DND-41 (cell line): ENCODE measurements around the gene NFIA.
A peak's percentile ranks its signal among the peaks of the same experiment; 100 is the strongest.

Source experiments
- ATAC-seq: fragments of 200-7000 bp; cut with Tn5 transposase; 3 replicates; pipeline ENCODE4 v1.9.1; 2021; ENCODE audit warnings: low read depth; ENCODE audit not compliant: insufficient read depth
- DNase-seq: peaks from one replicate; pipeline ENCODE4 v3.0.0-alpha.2; 2020
- H2AFZ ChIP-seq: 2 replicates; pipeline ENCODE4 v1.6.0; 2012; ENCODE audit warnings: low read depth, low read length
- H3K27ac ChIP-seq: 2 replicates; pipeline ENCODE4 v1.5.1; 2012; ENCODE audit warnings: low read length, inconsistent platforms
- H3K27me3 ChIP-seq: fragments of 200-600 bp; sonication (generic); 2 replicates; pipeline ENCODE4 v1.6.0; 2012; ENCODE audit warnings: low read length, mild to moderate bottlenecking, inconsistent platforms; ENCODE audit not compliant: insufficient read depth, poor library complexity
- H3K36me3 ChIP-seq: 2 replicates; pipeline ENCODE4 v1.5.1; 2012; ENCODE audit warnings: low read length, inconsistent platforms; ENCODE audit not compliant: insufficient read depth
- H3K4me1 ChIP-seq: 2 replicates; pipeline ENCODE4 v1.5.1; 2012; ENCODE audit warnings: mild to moderate bottlenecking, low read length; ENCODE audit not compliant: insufficient read depth
- H3K4me2 ChIP-seq: 2 replicates; pipeline ENCODE4 v1.6.0; 2012; ENCODE audit warnings: mild to moderate bottlenecking, moderate library complexity, low read length, inconsistent platforms; ENCODE audit not compliant: insufficient read depth
- H3K4me3 ChIP-seq, 2 experiments: fragments of 200-600 bp in 1 of 2; shearing (Covaris generic) in 1 of 2; 2 replicates each; pipeline ENCODE4 v1.5.1; 2012 to 2016; ENCODE audit warnings: inconsistent platforms in 2 of 2, low read length in 2 of 2, mild to moderate bottlenecking in 2 of 2, low read depth in 1 of 2, moderate library complexity in 1 of 2
- H3K79me2 ChIP-seq: 2 replicates; pipeline ENCODE4 v1.6.0; 2012; ENCODE audit warnings: low read length, inconsistent platforms; ENCODE audit not compliant: insufficient read depth
- H3K9ac ChIP-seq: 2 replicates; pipeline ENCODE4 v1.6.0; 2012; ENCODE audit warnings: low read depth, mild to moderate bottlenecking, inconsistent platforms, low read length, moderate library complexity
- H3K9me3 ChIP-seq: 2 replicates; pipeline ENCODE4 v1.5.1; 2012; ENCODE audit warnings: low read length, moderate library complexity, mild to moderate bottlenecking, inconsistent platforms; ENCODE audit not compliant: insufficient read depth, severe bottlenecking
- H4K20me1 ChIP-seq: 2 replicates; pipeline ENCODE4 v1.6.0; 2012; ENCODE audit warnings: low read length; ENCODE audit not compliant: insufficient read depth
- EZH2 ChIP-seq: IDR thresholded peaks from 3 replicates; pipeline ENCODE4 v1.6.1; 2012; ENCODE audit warnings: borderline replicate concordance, low read depth, mild to moderate bottlenecking, moderate library complexity, low read length, inconsistent platforms; ENCODE audit not compliant: severe bottlenecking
- TF ChIP-seq, protein P1 (sequence below): IDR thresholded peaks from 2 replicates; pipeline ENCODE4 v1.5.1; 2012; ENCODE audit warnings: borderline replicate concordance, low read length, moderate library complexity, mild to moderate bottlenecking; ENCODE audit not compliant: poor library complexity, severe bottlenecking; ENCODE audit errors: extremely low read depth

NFIA gene

DNA sequence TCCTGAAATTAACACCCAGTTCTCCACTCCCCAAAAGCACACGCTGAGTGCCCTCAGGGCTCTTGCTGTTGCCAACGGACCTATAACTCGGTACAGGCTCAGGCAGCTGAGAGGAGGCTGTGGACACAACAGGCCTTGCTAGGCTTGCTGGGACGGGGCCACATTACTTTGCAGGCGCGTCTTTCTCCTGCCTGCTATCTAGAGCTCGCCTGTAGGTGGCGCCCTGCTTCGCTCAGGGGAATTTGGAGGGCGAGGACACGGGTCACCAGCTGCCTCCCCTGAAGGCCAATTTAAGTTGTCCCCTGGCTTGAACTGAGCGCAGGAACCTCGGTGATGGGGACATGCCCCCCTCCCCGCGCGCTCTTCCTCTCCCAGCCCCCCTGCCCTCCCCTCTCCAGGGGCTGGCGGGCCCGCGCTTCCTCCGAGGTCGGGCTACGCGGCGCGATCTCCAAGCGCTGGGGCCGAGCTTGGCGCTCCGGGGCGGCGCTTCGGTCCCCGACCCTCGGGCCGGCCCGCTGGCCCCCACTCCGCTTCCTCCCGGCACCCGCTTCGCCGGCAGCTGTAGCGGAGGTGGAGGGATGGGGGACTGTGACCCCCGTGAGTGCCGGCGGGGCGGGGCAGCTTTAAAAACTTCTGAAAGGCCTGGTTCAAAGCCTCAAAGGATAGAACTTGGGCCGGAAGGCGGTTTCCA lies 32.4 kb upstream of the NFIA start:
- DNase-seq (no peak), ATAC-seq (no peak)
- TF ChIP-seq, protein P1, sequence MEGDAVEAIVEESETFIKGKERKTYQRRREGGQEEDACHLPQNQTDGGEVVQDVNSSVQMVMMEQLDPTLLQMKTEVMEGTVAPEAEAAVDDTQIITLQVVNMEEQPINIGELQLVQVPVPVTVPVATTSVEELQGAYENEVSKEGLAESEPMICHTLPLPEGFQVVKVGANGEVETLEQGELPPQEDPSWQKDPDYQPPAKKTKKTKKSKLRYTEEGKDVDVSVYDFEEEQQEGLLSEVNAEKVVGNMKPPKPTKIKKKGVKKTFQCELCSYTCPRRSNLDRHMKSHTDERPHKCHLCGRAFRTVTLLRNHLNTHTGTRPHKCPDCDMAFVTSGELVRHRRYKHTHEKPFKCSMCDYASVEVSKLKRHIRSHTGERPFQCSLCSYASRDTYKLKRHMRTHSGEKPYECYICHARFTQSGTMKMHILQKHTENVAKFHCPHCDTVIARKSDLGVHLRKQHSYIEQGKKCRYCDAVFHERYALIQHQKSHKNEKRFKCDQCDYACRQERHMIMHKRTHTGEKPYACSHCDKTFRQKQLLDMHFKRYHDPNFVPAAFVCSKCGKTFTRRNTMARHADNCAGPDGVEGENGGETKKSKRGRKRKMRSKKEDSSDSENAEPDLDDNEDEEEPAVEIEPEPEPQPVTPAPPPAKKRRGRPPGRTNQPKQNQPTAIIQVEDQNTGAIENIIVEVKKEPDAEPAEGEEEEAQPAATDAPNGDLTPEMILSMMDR = peak; percentile 44
- TF ChIP-seq EZH2 = no peak
- Histone ChIP-seq H2AFZ (no peak overlapping the region), H3K79me2 (no peaks in the 10 kb centered on the region), H3K4me2 (no peak overlapping the region), H3K9ac (no peak overlapping the region), H4K20me1 (no peaks in the 10 kb centered on the region), H3K36me3 (no peaks in the 10 kb centered on the region), H3K27me3 (no peaks in the 10 kb centered on the region), H3K9me3 (peaks cover 3% of the 10 kb centered on the region), H3K4me3 (no peak overlapping the region), H3K4me1 (no peaks in the 10 kb centered on the region), H3K27ac (no peak overlapping the region)

DNA sequence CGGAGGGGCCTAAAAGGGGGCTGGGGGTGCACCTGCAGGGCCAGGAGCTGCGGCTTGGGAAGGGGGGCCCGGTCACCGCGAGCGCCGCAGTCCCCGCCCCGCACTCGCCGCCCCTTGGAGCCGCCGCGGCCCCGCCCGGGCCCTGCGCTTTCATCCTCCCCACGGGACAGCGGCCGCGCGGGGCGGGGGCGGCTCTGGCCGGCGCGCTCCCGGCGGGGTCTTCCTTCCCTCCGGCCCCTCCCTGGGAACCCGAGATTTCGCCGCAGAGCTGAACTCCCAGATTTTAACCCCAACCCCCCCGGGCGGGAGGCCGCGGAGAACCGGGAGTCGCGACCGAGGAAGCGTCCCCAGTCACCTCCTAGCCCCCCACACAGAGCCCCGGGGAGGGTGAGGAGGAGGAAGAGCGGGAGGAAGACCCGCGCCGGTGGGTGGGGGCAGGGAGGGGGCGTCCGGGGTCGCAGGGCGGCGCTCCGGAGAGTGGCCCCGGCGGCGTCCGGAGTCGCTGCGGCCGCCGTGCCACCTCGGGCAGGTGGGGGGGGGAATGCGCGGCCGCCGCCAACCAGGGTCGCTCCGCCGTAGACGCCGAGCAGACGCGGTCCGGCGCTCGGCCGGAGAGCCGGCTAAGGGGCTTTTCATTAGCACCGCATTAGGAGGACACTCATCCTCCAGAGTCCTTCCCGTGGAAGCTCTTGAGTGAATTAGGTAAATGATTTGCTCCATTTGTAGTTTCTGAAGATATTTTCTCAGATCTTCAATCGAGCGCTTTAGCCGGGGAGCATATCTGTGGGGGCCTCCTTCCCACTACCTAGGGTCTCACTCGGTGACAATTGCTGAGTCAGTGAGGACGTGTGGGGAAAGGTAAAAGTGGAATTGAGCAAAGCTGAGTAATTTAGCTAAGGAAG lies 31.6 kb upstream of the NFIA start:
- no peak overlapping the region for H3K4me2 ChIP-seq
- no peak overlapping the region for H3K9ac ChIP-seq
- no peaks in the 10 kb centered on the region for H3K27me3 ChIP-seq

DNA sequence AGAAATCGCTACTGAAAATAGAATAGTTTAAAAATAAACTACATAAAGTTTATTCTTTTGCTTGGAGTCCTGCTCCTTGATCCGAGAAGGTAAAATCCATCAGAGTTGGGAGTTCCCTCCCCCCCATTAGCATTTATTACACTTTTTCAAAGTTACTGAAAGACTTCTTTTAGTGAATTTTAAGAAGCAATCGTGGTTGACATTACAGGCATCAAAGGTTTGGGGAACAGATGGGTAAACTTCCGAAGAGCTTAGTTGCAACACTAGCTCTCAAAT lies 31.0 kb upstream of the NFIA start:
- H3K27ac ChIP-seq = no peak overlapping the region
- no peak overlapping the region for H3K4me3 ChIP-seq
- DNase-seq = no peak

More for the DNA sequence above, 31.6 kb upstream of the NFIA start:
- TF ChIP-seq, protein P1 = no peak
- no peak for TF ChIP-seq EZH2
- no peaks in the 10 kb centered on the region for H3K36me3 ChIP-seq
- DNase-seq (no peak), ATAC-seq (no peak)
- no peaks in the 10 kb centered on the region for H3K4me1 ChIP-seq
- H4K20me1 ChIP-seq = no peaks in the 10 kb centered on the region
- H3K9me3 ChIP-seq = peaks cover 3% of the 10 kb centered on the region
- no peak overlapping the region for H2AFZ ChIP-seq
- H3K79me2 ChIP-seq = no peaks in the 10 kb centered on the region
- H3K4me3 ChIP-seq = no peak overlapping the region
- H3K27ac ChIP-seq = no peak overlapping the region

More for the DNA sequence above, 31.0 kb upstream of the NFIA start:
- Histone ChIP-seq H3K9me3 (peaks cover 3% of the 10 kb centered on the region), H2AFZ (no peak overlapping the region), H3K9ac (no peak overlapping the region), H3K36me3 (no peaks in the 10 kb centered on the region), H4K20me1 (no peaks in the 10 kb centered on the region), H3K4me2 (no peak overlapping the region), H3K27me3 (no peaks in the 10 kb centered on the region), H3K79me2 (no peaks in the 10 kb centered on the region), H3K4me1 (no peaks in the 10 kb centered on the region)
- no peak for TF ChIP-seq EZH2
- TF ChIP-seq, protein P1 = no peak
- no peak for ATAC-seq
